Ovary (tissue), 3 donors: Measurements from ENCODE around the gene CAMK2N1.

Source experiments
- CTCF ChIP-seq, 3 donors: fragments of 450-650 bp in 2 of 3; fragments of 200-600 bp in 1 of 3; IDR thresholded peaks; one replicate each; pipeline versions ENCODE4 v1.5.1 to v1.8.0; 2016 to 2022; ENCODE audit warnings: antibody characterized with exemption in 3 of 3, mild to moderate bottlenecking in 1 of 3
- EP300 ChIP-seq: sonication (generic); formaldehyde crosslinking; IDR thresholded peaks from one replicate; pipeline ENCODE4 v1.6.1; 2017; ENCODE audit warnings: antibody characterized with exemption
- donor health status: DM: no; HTN: no; CAD: no.

DNA sequence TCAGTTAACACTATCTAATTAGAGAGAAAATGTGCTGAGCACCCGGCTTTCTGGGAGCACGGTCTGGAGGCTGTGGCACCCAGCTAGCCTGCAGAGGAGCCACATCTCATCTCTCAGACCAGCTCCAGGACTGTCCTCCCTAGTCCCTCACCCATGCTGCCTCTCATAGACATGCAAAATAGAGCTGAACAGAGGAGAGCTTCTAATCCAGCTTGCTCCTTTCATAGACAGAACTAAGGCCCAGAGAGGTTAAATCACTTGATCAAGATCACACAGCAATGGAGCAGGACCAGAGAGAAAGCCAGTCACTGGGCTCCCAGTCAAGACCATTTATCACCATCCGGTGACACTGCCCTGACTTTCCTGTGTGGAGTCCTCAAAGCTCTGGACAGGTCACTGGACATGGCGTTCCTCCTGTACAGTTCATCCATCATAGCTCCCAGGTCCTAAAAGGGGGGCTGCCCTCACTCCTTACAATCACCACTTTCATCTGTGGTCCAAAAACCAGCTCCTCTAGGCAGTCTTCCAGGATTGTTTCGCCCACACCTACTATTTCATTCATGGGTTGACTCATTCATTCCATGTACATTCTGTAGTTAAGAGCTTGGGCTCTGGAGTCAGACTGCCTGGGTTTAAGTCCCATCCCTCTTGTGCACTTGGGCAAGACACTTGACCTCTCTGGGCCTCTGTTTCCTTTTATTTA lies 8.8 kb upstream of the CAMK2N1 start:
- TF ChIP-seq CTCF (IDR thresholded peaks at IDR 0.05) (no peak), EP300 (no peak)
